Breast epithelium (tissue), 3 donors: Measurements from ENCODE around the gene DLEC1.

ENCODE experiments used
- CTCF ChIP-seq, 3 donors: fragments of 450-650 bp; IDR thresholded peaks; one replicate each; pipeline ENCODE4 v1.5.1; 2016 to 2017; ENCODE audit warnings: antibody characterized with exemption in 3 of 3, mild to moderate bottlenecking in 3 of 3, moderate library complexity in 3 of 3
- POLR2AphosphoS5 ChIP-seq, 3 donors: sonication (generic); formaldehyde crosslinking; IDR thresholded peaks; one replicate each; pipeline ENCODE4 v1.6.1; 2017; ENCODE audit warnings: antibody characterized with exemption in 3 of 3

GRCh38 chr3:38054499-38055001, 15.5 kb downstream of the DLEC1 start:
- TF ChIP-seq CTCF (IDR thresholded peaks at IDR 0.05): no peak
- no peak for TF ChIP-seq POLR2AphosphoS5 (IDR thresholded peaks at IDR 0.05)
